ENCODE measurements around the gene IL18. TPM values are rescaled to one million over a fixed set of nuclear protein-coding genes. Genes with fewer than 3 reads are reported as not detected.
"Not testable (repeated sequence)": the region's sequence is repeated elsewhere in the genome, so short reads cannot be mapped to it uniquely, and the experiment has no call there.

Gene IL18
- total RNA-seq, 4 donors from 2014 or later = 19.0 to 57.4 (median 42.5) TPM

- no peaks in the 10 kb centered on the region for H3K9me3 ChIP-seq
- no peak for DNase-seq
- H3K4me1 ChIP-seq = no peaks in the 10 kb centered on the region
- H3K36me3 ChIP-seq = no peaks in the 10 kb centered on the region
- no peak overlapping the region for H3K4me3 ChIP-seq
- TF ChIP-seq CTCF (IDR thresholded peaks at IDR 0.05) = no peak
- no peak for TF ChIP-seq POLR2A (IDR thresholded peaks at IDR 0.05)
- H3K27ac ChIP-seq = no peak overlapping the region
- no peaks in the 10 kb centered on the region for H3K27me3 ChIP-seq
Measured at GRCh38 chr11:112206071-112206470, 42.2 kb upstream of the IL18 start.

- H3K4me3 ChIP-seq = no peak overlapping the region
- no peaks in the 10 kb centered on the region for H3K9me3 ChIP-seq
- DNase-seq = no peak
- H3K4me1 ChIP-seq = no peaks in the 10 kb centered on the region
- TF ChIP-seq CTCF (IDR thresholded peaks at IDR 0.05) (no peak), POLR2A (IDR thresholded peaks at IDR 0.05) (no peak)
- no peaks in the 10 kb centered on the region for H3K27me3 ChIP-seq
- no peaks in the 10 kb centered on the region for H3K36me3 ChIP-seq
- no peak overlapping the region for H3K27ac ChIP-seq
Measured at GRCh38 chr11:112200252-112200651, 36.4 kb upstream of the IL18 start.

- H3K4me1 ChIP-seq, H3K9me3 ChIP-seq, H3K27ac ChIP-seq, H3K4me3 ChIP-seq, H3K27me3 ChIP-seq, DNase-seq, H3K36me3 ChIP-seq: not testable (repeated sequence)
Measured at GRCh38 chr11:112199101-112199500, 35.2 kb upstream of the IL18 start.

DNA sequence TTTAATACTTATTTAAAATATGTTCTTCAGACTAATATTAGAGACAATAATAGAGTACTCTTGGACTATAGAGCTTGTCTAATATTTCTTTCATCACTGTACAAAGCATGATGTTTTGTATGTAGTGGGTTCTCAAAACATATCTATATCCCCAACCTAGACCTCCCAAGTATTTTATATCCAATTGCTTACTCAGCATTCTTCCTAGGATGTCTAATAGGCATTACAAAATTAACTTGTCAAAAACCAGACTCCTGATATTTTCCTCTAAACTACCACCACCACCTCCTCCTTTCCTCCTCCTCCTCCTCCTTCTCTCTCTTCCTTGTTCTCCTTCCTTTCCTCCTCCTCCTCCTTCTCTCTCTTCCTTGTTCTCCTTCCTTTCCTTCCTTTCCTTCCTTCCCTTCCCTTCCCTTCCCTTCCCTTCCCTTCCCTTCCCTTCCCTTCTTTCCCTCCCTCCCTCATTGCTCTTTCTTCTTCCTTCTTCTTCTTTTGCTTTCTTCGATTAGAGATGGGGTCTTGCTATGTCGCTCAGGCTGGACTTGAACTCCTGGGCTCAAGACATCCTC lies 32.7 kb upstream of the IL18 start:
- Histone ChIP-seq H3K9me3 (no peaks in the 10 kb centered on the region), H3K4me3 (no peak overlapping the region), H3K36me3 (no peaks in the 10 kb centered on the region), H3K4me1 (no peaks in the 10 kb centered on the region), H3K27ac (no peak overlapping the region), H3K27me3 (no peaks in the 10 kb centered on the region)
- no peak for DNase-seq
- TF ChIP-seq POLR2A (IDR thresholded peaks at IDR 0.05) = no peak
- TF ChIP-seq CTCF (IDR thresholded peaks at IDR 0.05) = no peak

DNA sequence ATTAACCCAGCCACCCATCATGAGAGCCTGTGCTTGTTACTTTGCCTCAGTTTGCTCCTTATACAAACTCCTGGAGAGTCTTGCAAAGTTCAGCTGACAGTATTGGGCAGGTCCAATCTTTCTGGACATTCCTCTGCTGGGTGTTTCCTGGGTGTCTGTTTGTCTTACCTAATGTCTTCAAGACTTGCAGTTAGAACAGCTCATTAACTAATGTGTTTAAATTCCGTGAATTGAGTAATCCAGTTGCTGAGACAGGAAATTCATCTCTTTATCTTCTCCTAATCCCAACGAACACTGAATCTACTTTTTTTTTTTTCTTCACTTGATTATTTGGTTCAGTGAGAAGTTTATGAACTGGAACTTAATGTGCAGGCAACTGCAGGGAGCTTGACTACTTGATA lies 32.1 kb upstream of the IL18 start:
- H3K4me1 ChIP-seq = no peaks in the 10 kb centered on the region
- H3K4me3 ChIP-seq = no peak overlapping the region
- no peak for DNase-seq
- no peak overlapping the region for H3K27ac ChIP-seq
- no peaks in the 10 kb centered on the region for H3K36me3 ChIP-seq
- TF ChIP-seq CTCF (IDR thresholded peaks at IDR 0.05) (no peak), POLR2A (IDR thresholded peaks at IDR 0.05) (no peak)
- no peaks in the 10 kb centered on the region for H3K9me3 ChIP-seq
- no peaks in the 10 kb centered on the region for H3K27me3 ChIP-seq

- not testable (repeated sequence) for H3K9me3 ChIP-seq, H3K4me3 ChIP-seq, H3K36me3 ChIP-seq, H3K27ac ChIP-seq, DNase-seq, H3K4me1 ChIP-seq, H3K27me3 ChIP-seq
Measured at GRCh38 chr11:112195113-112195512, 31.2 kb upstream of the IL18 start.

- Histone ChIP-seq H3K4me1 (no peaks in the 10 kb centered on the region), H3K27ac (no peak overlapping the region), H3K4me3 (no peak overlapping the region), H3K27me3 (no peaks in the 10 kb centered on the region), H3K36me3 (no peaks in the 10 kb centered on the region), H3K9me3 (no peaks in the 10 kb centered on the region)
- no peak for DNase-seq
- no peak for TF ChIP-seq CTCF (IDR thresholded peaks at IDR 0.05)
- no peak for TF ChIP-seq POLR2A (IDR thresholded peaks at IDR 0.05)
Measured at GRCh38 chr11:112186304-112186703, 22.4 kb upstream of the IL18 start.

Measured in Peyer's patch (tissue), 4 donors.